Ovary (tissue), 3 donors: ENCODE results near the gene SLX4IP.

Source experiments
- CTCF ChIP-seq, 3 donors: fragments of 450-650 bp in 2 of 3; fragments of 200-600 bp in 1 of 3; IDR thresholded peaks; one replicate each; pipeline versions ENCODE4 v1.5.1 to v1.8.0; 2016 to 2022; ENCODE audit warnings: antibody characterized with exemption in 3 of 3, mild to moderate bottlenecking in 1 of 3
- POLR2A ChIP-seq: fragments of 450-650 bp; IDR thresholded peaks from one replicate; pipeline ENCODE4 v1.6.1; 2017; ENCODE audit warnings: antibody characterized with exemption, mild to moderate bottlenecking, moderate library complexity
- donor health status: DM: no; HTN: no; CAD: no.

GRCh38 chr20:10654630-10655029 lies 219.5 kb downstream of the SLX4IP start:
- TF ChIP-seq POLR2A (no peak), CTCF (IDR thresholded peaks at IDR 0.05) (no peak)
